Testis (tissue), 2 donors: ENCODE results near the gene ABCC3.

Source experiments
- POLR2A ChIP-seq: fragments of 450-650 bp; IDR thresholded peaks from one replicate; pipeline ENCODE4 v1.6.1; 2017; ENCODE audit warnings: antibody characterized with exemption, mild to moderate bottlenecking, moderate library complexity
- TF ChIP-seq, protein P1 (sequence below), 3 experiments: fragments of 450-650 bp in 2 of 3; fragments of 200-600 bp in 1 of 3; sonication (generic) in 1 of 3; IDR thresholded peaks; one replicate each; pipeline ENCODE4 v1.5.1; 2016 to 2019; ENCODE audit warnings: antibody characterized with exemption in 3 of 3, mild to moderate bottlenecking in 2 of 3, moderate library complexity in 1 of 3

DNA sequence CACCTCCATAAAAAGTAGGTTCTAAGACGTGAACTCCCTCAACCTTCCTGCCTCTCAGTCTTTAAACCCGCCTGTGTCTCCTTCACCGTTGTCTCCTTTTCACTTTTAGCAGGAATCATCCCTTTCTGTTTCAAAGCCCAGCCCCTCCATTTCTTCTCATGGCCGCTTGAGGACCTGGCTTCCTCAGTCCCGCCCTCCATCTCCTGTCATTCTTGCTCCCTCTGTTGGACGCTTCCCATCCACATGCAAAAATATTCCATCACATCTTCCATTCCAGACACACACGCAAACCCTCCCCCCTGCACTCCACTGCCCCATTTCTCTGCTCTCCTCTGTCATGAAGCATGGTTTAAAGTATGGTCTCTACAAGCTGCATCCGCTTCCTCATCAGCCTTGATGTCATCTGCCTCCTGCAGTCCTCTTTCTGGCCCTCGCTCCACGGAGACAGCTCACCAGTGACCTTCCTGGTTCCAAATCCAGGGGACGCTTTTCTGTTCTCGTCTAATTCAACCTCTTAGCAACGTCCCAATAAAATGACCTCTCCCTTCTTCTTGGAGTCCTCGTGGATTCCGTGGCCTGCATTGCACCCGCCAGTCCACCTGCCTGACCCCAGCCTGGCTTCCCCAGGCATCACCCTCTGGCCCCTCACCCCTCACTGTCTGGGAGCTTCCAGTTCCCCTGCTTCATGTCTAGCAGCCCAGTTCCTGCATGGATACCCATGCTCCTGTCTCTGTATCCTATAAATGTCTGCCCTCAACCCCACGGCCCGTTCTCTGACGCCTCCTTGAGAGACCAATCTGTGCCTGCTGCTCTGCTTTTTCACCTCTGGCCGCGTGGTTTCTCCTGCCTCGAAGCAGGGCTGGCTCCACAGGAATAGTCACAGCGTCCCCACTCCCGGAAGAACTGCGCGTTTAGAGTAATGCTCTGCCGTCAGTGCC, 46.9 kb downstream of the ABCC3 start:
- TF ChIP-seq, protein P1, sequence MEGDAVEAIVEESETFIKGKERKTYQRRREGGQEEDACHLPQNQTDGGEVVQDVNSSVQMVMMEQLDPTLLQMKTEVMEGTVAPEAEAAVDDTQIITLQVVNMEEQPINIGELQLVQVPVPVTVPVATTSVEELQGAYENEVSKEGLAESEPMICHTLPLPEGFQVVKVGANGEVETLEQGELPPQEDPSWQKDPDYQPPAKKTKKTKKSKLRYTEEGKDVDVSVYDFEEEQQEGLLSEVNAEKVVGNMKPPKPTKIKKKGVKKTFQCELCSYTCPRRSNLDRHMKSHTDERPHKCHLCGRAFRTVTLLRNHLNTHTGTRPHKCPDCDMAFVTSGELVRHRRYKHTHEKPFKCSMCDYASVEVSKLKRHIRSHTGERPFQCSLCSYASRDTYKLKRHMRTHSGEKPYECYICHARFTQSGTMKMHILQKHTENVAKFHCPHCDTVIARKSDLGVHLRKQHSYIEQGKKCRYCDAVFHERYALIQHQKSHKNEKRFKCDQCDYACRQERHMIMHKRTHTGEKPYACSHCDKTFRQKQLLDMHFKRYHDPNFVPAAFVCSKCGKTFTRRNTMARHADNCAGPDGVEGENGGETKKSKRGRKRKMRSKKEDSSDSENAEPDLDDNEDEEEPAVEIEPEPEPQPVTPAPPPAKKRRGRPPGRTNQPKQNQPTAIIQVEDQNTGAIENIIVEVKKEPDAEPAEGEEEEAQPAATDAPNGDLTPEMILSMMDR (IDR thresholded peaks at IDR 0.05), result peak; percentile 30 to 61 (median 47)
- no peak for TF ChIP-seq POLR2A
